ENCODE measurements around the gene AGBL4.

- TF ChIP-seq EZH2 (IDR thresholded peaks at IDR 0.05; ENCODE audit: low read length, unreplicated experiment): no peak
- TF ChIP-seq CTCF (conservative IDR thresholded peaks at IDR 0.05; ENCODE audit: low read depth, low read length): no peak
- TF ChIP-seq EZH2phosphoT487 (IDR thresholded peaks at IDR 0.05; ENCODE audit: borderline replicate concordance, low read length): no peak
Observed at GRCh38 chr1:49526672-49527071, 497.1 kb downstream of the AGBL4 start.
